ENCODE data around the gene INKA2. TPM values are rescaled to one million over a fixed set of nuclear protein-coding genes. Genes with fewer than 3 reads are reported as not detected.

The INKA2 gene
- total RNA-seq: 28.5 TPM
- long read RNA-seq, full-length matches to known transcripts: 4 of 4 reads
- long read RNA-seq, partial matches to known transcripts: 0 of 4 reads
- long read RNA-seq, other reads (novel, unspliced or antisense): 0 of 4 reads

- intact Hi-C loops (cut with DNase I): loop anchor here (1.0 kb wide), 2 partner anchors 10 to 19 kb away; no protein-coding TSS in a partner anchor
- DNase-seq (ENCODE audit: missing footprints): peak; percentile 97
- peak; percentile 87 for ATAC-seq
Measured at GRCh38 chr1:111739194-111739924, at the start of gene INKA2. TSS of gene INKA2 (minus strand) at chr1:111739395. CDS start at chr1:111739242, 153 bp downstream.

- intact Hi-C loops (cut with DNase I): loop anchor here (5.0 kb wide), 1 partner anchor 206 kb away; no protein-coding TSS in a partner anchor
- DNase-seq (ENCODE audit: missing footprints): no peak
- ATAC-seq: no peak
Measured at GRCh38 chr1:111786669-111787207, 47.5 kb upstream of the INKA2 start.

GRCh38 chr1:111784273-111784901 is 45.2 kb upstream of the INKA2 start:
- DNase-seq (ENCODE audit: missing footprints) (no peak), ATAC-seq (no peak)
- intact Hi-C loops (cut with DNase I): no loop called here

GRCh38 chr1:111779546-111779945 is 40.4 kb upstream of the INKA2 start:
- intact Hi-C loops (cut with DNase I): no loop called here
- ATAC-seq: no peak
- DNase-seq (ENCODE audit: missing footprints): no peak

GRCh38 chr1:111778541-111779051 is 39.4 kb upstream of the INKA2 start:
- DNase-seq (ENCODE audit: missing footprints): no peak
- intact Hi-C loops (cut with DNase I): no loop called here
- no peak for ATAC-seq

DNA sequence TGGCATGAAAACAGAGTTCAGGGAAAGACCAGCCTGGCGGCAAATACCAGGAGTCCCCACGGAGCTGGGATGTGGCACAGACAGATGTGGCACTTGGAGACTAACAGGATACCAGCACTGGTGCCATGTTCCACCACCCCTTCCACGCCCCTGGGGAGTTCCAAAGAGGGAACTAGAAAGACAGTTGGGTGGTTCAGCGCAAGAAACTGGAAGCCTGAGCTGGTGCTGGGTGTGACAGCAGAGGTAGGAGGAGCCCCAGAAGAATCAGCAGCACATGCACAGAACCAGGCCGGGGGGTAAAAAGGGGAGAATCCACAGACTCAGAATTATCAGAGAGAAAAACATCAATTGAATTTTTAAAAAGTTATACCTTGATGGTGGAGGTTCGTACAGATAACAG is 38.9 kb upstream of the INKA2 start:
- intact Hi-C loops (cut with DNase I): no loop called here
- DNase-seq (ENCODE audit: missing footprints) (no peak), ATAC-seq (no peak)

- no peak for DNase-seq (ENCODE audit: missing footprints)
- no peak for ATAC-seq
- intact Hi-C loops (cut with DNase I): no loop called here
Measured at GRCh38 chr1:111777301-111777700, 38.1 kb upstream of the INKA2 start.

- DNase-seq (ENCODE audit: missing footprints) (no peak), ATAC-seq (no peak)
- intact Hi-C loops (cut with DNase I): no loop called here
Measured at GRCh38 chr1:111776861-111777260, 37.7 kb upstream of the INKA2 start.

DNA sequence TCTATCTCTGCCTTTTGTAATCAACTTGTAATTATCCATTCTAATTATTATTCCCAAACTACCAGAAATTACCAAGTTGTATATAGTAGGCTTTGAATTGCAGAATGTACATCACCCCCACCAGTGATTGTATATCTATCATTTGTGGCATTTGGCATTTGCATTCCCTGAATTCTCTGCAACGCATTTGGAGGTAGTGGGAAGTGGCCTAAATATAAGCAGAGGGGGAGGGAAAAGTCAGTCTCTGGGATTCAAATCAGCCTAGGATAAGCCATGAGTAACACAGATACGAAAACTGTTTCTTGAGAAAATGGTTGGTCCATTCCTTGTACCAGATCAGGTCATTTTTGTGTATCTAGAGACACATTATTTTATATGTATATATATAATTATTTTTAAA is 37.2 kb upstream of the INKA2 start:
- ATAC-seq (no peak), DNase-seq (ENCODE audit: missing footprints) (no peak)
- intact Hi-C loops (cut with DNase I): no loop called here

GRCh38 chr1:111775966-111776365 is 36.8 kb upstream of the INKA2 start:
- DNase-seq (ENCODE audit: missing footprints) (no peak), ATAC-seq (no peak)
- intact Hi-C loops (cut with DNase I): no loop called here

GRCh38 chr1:111770916-111771315 is 31.7 kb upstream of the INKA2 start:
- ATAC-seq: no peak

DNA sequence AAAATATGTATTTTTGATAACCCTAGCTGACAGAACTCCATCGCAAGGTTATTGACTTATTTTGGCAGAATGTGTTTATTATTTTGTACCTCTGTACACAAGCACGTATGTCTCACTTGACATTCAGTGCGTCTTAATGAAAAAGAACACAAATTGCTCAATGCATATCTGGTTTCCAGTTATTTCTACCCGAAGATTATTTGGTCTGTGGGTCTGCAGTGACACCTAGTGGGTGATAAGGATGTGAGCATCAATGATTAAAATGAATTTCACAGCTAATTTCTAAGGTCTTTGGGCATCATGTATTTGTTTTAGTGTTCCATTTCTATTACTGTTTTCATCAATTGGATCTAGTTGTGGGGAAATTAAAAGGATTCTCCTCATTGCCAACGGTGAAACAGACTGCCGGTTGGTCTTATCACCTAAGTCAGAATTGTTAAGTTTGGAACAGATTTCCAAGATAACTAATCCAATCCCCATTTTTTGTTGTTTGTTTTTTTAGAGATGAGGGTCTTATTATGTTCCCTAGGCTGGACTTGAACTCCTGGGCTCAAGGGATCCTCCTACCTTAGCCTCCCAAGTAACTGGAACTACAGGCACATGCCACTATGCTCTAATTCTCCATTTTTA is 30.4 kb upstream of the INKA2 start:
- no peak for DNase-seq (ENCODE audit: missing footprints)
- ATAC-seq: peak; percentile 48
- intact Hi-C loops (cut with DNase I): loop anchor here (2.0 kb wide), 1 partner anchor 289 kb away; no protein-coding TSS in a partner anchor

More at GRCh38 chr1:111770916-111771315, 31.7 kb upstream of the INKA2 start:
- intact Hi-C loops (cut with DNase I): no loop called here
- no peak for DNase-seq (ENCODE audit: missing footprints)

- no peak for DNase-seq (ENCODE audit: missing footprints)
- intact Hi-C loops (cut with DNase I): loop anchor here (2.0 kb wide), 1 partner anchor 288 kb away; no protein-coding TSS in a partner anchor
- ATAC-seq: no peak
Measured at GRCh38 chr1:111768625-111769024, 29.4 kb upstream of the INKA2 start.

DNA sequence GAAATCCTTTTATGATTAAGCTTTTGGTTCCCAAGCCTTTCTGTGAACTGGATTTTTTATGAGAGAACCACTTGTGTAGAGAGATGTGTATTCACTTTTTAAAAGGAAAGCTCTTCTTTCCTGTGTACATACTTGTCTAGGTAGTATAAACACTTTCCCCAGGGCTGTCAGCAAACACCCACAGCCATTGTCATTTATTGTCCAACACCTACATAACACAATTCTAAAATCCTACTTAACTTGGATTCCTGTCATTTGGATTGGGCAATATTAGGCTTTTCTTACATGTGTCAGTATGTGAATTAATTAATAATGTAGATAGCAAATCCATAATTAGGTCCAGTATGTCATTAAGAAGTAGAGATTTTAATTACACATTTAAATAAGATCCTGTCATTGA is 28.8 kb upstream of the INKA2 start:
- ATAC-seq: no peak
- intact Hi-C loops (cut with DNase I): loop anchor here (2.0 kb wide), 1 partner anchor 287 kb away; no protein-coding TSS in a partner anchor
- DNase-seq (ENCODE audit: missing footprints): no peak

DNA sequence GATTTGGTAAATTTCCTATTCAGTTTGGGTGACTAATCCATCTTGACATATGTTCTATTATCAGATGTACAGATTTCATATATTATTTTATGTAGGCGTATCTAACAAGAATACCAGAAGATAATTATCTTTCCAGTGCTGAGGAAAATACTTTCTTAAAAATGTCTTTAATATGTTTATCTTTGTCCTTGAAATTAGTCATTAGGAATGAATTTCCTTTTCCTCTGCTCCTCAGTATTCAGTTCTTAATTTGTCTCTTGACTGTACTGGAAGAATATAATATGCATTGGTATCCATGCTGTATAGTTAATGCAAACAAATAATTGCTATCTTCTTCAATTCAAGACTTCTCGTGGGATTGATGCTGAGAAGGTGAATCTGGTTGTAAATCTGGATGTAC is 23.1 kb upstream of the INKA2 start:
- ATAC-seq (no peak), DNase-seq (ENCODE audit: missing footprints) (no peak)
- intact Hi-C loops (cut with DNase I): no loop called here

DNA sequence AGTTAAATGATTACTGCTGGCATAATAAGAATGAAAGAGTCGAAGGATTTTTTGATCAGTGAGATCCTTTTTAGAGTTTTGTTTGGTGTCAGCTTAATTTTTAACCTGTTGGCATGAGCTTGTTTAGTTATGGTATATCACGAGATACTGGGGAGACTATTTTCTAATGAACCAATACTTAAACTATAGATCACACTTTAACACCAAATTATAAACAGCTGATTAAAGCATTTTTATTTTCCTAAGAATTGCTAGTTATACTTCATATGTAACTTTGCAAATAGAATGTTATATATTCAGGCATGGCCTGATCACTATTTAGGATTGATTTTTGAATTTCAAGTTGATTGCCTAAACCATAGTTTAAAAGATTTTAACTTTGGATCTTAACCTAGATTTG is 22.5 kb upstream of the INKA2 start:
- intact Hi-C loops (cut with DNase I): no loop called here
- ATAC-seq (no peak), DNase-seq (ENCODE audit: missing footprints) (no peak)

GRCh38 chr1:111758373-111758772 is 19.2 kb upstream of the INKA2 start:
- intact Hi-C loops (cut with DNase I): loop anchor here (5.0 to 10.0 kb wide), 2 partner anchors 251 to 794 kb away; partner anchors contain the start of gene LRIF1
- ATAC-seq: no peak
- no peak for DNase-seq (ENCODE audit: missing footprints)

DNA sequence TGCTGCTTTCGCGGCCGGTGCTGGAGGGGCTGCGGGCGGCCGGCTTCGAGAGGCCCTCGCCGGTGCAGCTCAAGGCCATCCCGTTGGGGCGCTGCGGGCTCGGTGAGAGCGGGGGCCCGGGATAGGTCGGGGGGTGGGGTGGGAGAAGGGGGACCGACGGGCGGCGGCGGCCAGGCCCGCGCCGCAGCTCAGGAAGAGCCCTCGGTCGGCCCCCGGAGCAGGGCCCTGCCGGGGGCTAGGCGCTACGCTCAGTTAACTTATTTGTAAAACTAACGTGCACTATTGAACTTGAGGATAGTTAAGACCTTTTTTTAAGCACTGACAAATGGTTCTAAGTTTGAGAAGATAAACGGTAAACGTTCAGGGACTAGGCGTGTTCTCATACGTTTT is 16.9 kb upstream of the INKA2 start:
- ATAC-seq (peak; percentile 24), DNase-seq (ENCODE audit: missing footprints) (no peak)
- intact Hi-C loops (cut with DNase I): loop anchor here (5.0 to 10.0 kb wide), 2 partner anchors 249 to 791 kb away; partner anchors contain the start of gene LRIF1
